Calu3 (cell line): ENCODE measurements around the gene DEXI. TPM values are rescaled to one million over a fixed set of nuclear protein-coding genes. Genes with fewer than 3 reads are reported as not detected.

Experiments used
- BruUV-seq: library from RNA; stranded (reverse); fragments of 400-500 nt; replicated peaks from 2 replicates; lab custom pipeline; 2021; lab: Mats Ljungman, UMichigan
- CTCF ChIA-PET: fragments of 300-600 bp; sonication (Branson Sonifier 250); formaldehyde crosslinking; loops from one replicate; lab custom pipeline; 2022; ENCODE audit warnings: antibody characterized with exemption; lab: Charles Lee
- DNase-seq: peaks from one replicate; pipeline ENCODE4 v3.0.0; 2022
- H3K27ac Mint-ChIP-seq: one replicate; pipeline ENCODE4 v1.8.0; 2022; ENCODE audit warnings: mixed read lengths; ENCODE audit not compliant: unreplicated experiment
- H3K27me3 Mint-ChIP-seq: one replicate; pipeline ENCODE4 v1.8.0; 2022; ENCODE audit warnings: mixed read lengths; ENCODE audit not compliant: unreplicated experiment
- H3K36me3 Mint-ChIP-seq: one replicate; pipeline ENCODE4 v1.8.0; 2022; ENCODE audit warnings: mild to moderate bottlenecking, moderate library complexity, mixed read lengths; ENCODE audit not compliant: insufficient read depth, unreplicated experiment
- H3K4me1 Mint-ChIP-seq: one replicate; pipeline ENCODE4 v1.8.0; 2022; ENCODE audit warnings: mild to moderate bottlenecking, low read depth, mixed read lengths; ENCODE audit not compliant: unreplicated experiment
- H3K4me3 Mint-ChIP-seq: one replicate; pipeline ENCODE4 v1.8.0; 2022; ENCODE audit warnings: mild to moderate bottlenecking, low read depth, moderate library complexity, mixed read lengths; ENCODE audit not compliant: unreplicated experiment
- H3K9me3 Mint-ChIP-seq: one replicate; pipeline ENCODE4 v1.8.0; 2022; ENCODE audit warnings: low read depth, mixed read lengths; ENCODE audit not compliant: unreplicated experiment
- CTCF ChIP-seq: fragments of 200-600 bp; IDR thresholded peaks from one replicate; pipeline ENCODE4 v1.8.0; 2022; ENCODE audit warnings: antibody characterized with exemption; ENCODE audit not compliant: unreplicated experiment
- intact Hi-C: fragments of 100-400 bp; cut with micrococcal nuclease; formaldehyde crosslinking; loops from one replicate; pipeline ENCODE4 v1.10.0; 2022; ENCODE audit not compliant: unreplicated experiment
- total RNA-seq: library from RNA; stranded (reverse); gene quantifications from 2 replicates; pipeline ENCODE4 v1.2.3, GENCODE V29; 2022

DEXI gene
- total RNA-seq, 1 experiment from 2014 or later = 32.3 TPM

- intact Hi-C loops = no loop called here
- BruUV-seq = no TSS peak
- Mint-ChIP-seq H3K4me1 (peaks cover 7% of the 10 kb centered on the region), H3K9me3 (no peaks in the 10 kb centered on the region), H3K36me3 (peaks cover 16% of the 10 kb centered on the region), H3K27ac (no peak overlapping the region), H3K4me3 (no peak overlapping the region), H3K27me3 (no peaks in the 10 kb centered on the region)
- CTCF ChIA-PET = interaction anchor here (0.6 kb wide), 1 partner anchor 162 kb away, joined by 4 read pairs; no protein-coding TSS in a partner anchor
- no peak for TF ChIP-seq CTCF
- DNase-seq = no peak
Observed at GRCh38 chr16:10922328-10923145, 19.7 kb downstream of the DEXI start.

GRCh38 chr16:10921536-10922327, 20.5 kb downstream of the DEXI start:
- CTCF ChIA-PET = interaction anchor here (0.7 kb wide), 1 partner anchor 185 kb away, joined by 4 read pairs; no protein-coding TSS in a partner anchor
- Mint-ChIP-seq H3K4me1 (peaks cover 8% of the 10 kb centered on the region), H3K4me3 (no peak overlapping the region), H3K36me3 (peaks cover 16% of the 10 kb centered on the region), H3K27me3 (no peaks in the 10 kb centered on the region), H3K9me3 (no peaks in the 10 kb centered on the region), H3K27ac (no peak overlapping the region)
- BruUV-seq = no TSS peak
- no peak for TF ChIP-seq CTCF
- no peak for DNase-seq
- intact Hi-C loops = no loop called here

GRCh38 chr16:10920726-10921427, 21.4 kb downstream of the DEXI start:
- peaks cover 14% of the 10 kb centered on the region for H3K36me3 Mint-ChIP-seq
- peaks cover 8% of the 10 kb centered on the region for H3K4me1 Mint-ChIP-seq
- no peak for DNase-seq
- H3K9me3 Mint-ChIP-seq = no peaks in the 10 kb centered on the region
- intact Hi-C loops = no loop called here
- H3K4me3 Mint-ChIP-seq = no peak overlapping the region
- no peak for TF ChIP-seq CTCF
- no peaks in the 10 kb centered on the region for H3K27me3 Mint-ChIP-seq
- no TSS peak for BruUV-seq
- CTCF ChIA-PET = interaction anchor here (0.7 kb wide), 1 partner anchor 184 kb away, joined by 4 read pairs; no protein-coding TSS in a partner anchor
- no peak overlapping the region for H3K27ac Mint-ChIP-seq

GRCh38 chr16:10919003-10919351, 23.3 kb downstream of the DEXI start:
- H3K27me3 Mint-ChIP-seq = no peaks in the 10 kb centered on the region
- no TSS peak for BruUV-seq
- no peak overlapping the region for H3K4me3 Mint-ChIP-seq
- intact Hi-C loops = loop anchor here (2.0 to 5.0 kb wide), 7 partner anchors 42 to 397 kb away; partner anchors contain the start of gene CIITA
- H3K9me3 Mint-ChIP-seq = no peaks in the 10 kb centered on the region
- H3K36me3 Mint-ChIP-seq = peaks cover 5% of the 10 kb centered on the region
- CTCF ChIA-PET = interaction anchor here (0.6 to 2.3 kb wide), 11 partner anchors 9 to 406 kb away, joined by 3 to 13 read pairs (median 4); partner anchors contain the start of gene NUBP1
- no peak for TF ChIP-seq CTCF
- peaks cover 8% of the 10 kb centered on the region for H3K4me1 Mint-ChIP-seq
- DNase-seq = no peak
- no peak overlapping the region for H3K27ac Mint-ChIP-seq
